Parathyroid adenoma (tissue), 2 donors: Measurements from ENCODE around the gene CNTNAP2.

Source experiments
- H2AFZ ChIP-seq: fragments of 300-600 bp; sonication (generic); one replicate; pipeline ENCODE4 v1.7.0; 2017; ENCODE audit warnings: antibody characterized with exemption, mild to moderate bottlenecking
- H3K27ac ChIP-seq: fragments of 300-600 bp; sonication (generic); one replicate; pipeline ENCODE4 v1.7.0; 2017
- H3K27me3 ChIP-seq: fragments of 300-600 bp; sonication (generic); one replicate; pipeline ENCODE4 v1.7.0; 2017; ENCODE audit warnings: low read length; ENCODE audit not compliant: control insufficient read depth, insufficient read depth
- H3K36me3 ChIP-seq: fragments of 300-600 bp; sonication (generic); one replicate; pipeline ENCODE4 v1.7.0; 2017; ENCODE audit warnings: low read length; ENCODE audit not compliant: control insufficient read depth, insufficient read depth
- H3K4me1 ChIP-seq: fragments of 300-600 bp; sonication (generic); one replicate; pipeline ENCODE4 v1.7.0; 2017; ENCODE audit warnings: control low read depth
- H3K4me2 ChIP-seq: fragments of 300-600 bp; sonication (generic); one replicate; pipeline ENCODE4 v1.7.0; 2017; ENCODE audit warnings: low read length
- H3K4me3 ChIP-seq: fragments of 300-600 bp; sonication (generic); one replicate; pipeline ENCODE4 v1.7.0; 2017; ENCODE audit warnings: low read depth, low read length
- H3K79me2 ChIP-seq: fragments of 300-600 bp; sonication (generic); one replicate; pipeline ENCODE4 v1.7.0; 2017; ENCODE audit warnings: control low read depth
- H3K9ac ChIP-seq: fragments of 300-600 bp; sonication (generic); one replicate; pipeline ENCODE4 v1.7.0; 2017; ENCODE audit warnings: mild to moderate bottlenecking
- H3K9me3 ChIP-seq: fragments of 300-600 bp; sonication (generic); one replicate; pipeline ENCODE4 v1.7.0; 2017; ENCODE audit warnings: low read length; ENCODE audit not compliant: control insufficient read depth
- CTCF ChIP-seq: fragments of 300-600 bp; sonication (generic); IDR thresholded peaks from one replicate; pipeline ENCODE4 v1.7.0; 2017; ENCODE audit warnings: antibody characterized with exemption, mild to moderate bottlenecking
- donor health status: primary hyperparathyroidism.

Gene CNTNAP2

GRCh38 chr7:147429961-147430360 lies 1313.4 kb downstream of the CNTNAP2 start:
- Histone ChIP-seq H3K4me1 (no peaks in the 10 kb centered on the region), H3K27ac (no peak overlapping the region), H3K36me3 (no peaks in the 10 kb centered on the region), H3K4me2 (no peak overlapping the region), H3K79me2 (no peaks in the 10 kb centered on the region), H3K4me3 (no peak overlapping the region), H3K27me3 (no peaks in the 10 kb centered on the region), H2AFZ (no peak overlapping the region), H3K9me3 (no peaks in the 10 kb centered on the region), H3K9ac (no peak overlapping the region)
- TF ChIP-seq CTCF, result no peak

GRCh38 chr7:147432079-147432478 lies 1315.5 kb downstream of the CNTNAP2 start:
- Histone ChIP-seq H3K9ac (no peak overlapping the region), H3K36me3 (no peaks in the 10 kb centered on the region), H3K79me2 (no peaks in the 10 kb centered on the region), H3K9me3 (no peaks in the 10 kb centered on the region), H3K27ac (no peak overlapping the region), H2AFZ (no peak overlapping the region), H3K27me3 (no peaks in the 10 kb centered on the region), H3K4me2 (no peak overlapping the region), H3K4me1 (no peaks in the 10 kb centered on the region), H3K4me3 (no peak overlapping the region)
- no peak for TF ChIP-seq CTCF

GRCh38 chr7:147432576-147432975 lies 1316.0 kb downstream of the CNTNAP2 start:
- Histone ChIP-seq H3K4me1 (no peaks in the 10 kb centered on the region), H3K27me3 (no peaks in the 10 kb centered on the region), H3K4me2 (no peak overlapping the region), H3K27ac (no peak overlapping the region), H2AFZ (no peak overlapping the region), H3K9me3 (no peaks in the 10 kb centered on the region), H3K79me2 (no peaks in the 10 kb centered on the region), H3K4me3 (no peak overlapping the region), H3K9ac (no peak overlapping the region), H3K36me3 (no peaks in the 10 kb centered on the region)
- no peak for TF ChIP-seq CTCF

GRCh38 chr7:147436718-147437117 lies 1320.1 kb downstream of the CNTNAP2 start:
- Histone ChIP-seq H3K4me3 (no peak overlapping the region), H3K27ac (no peak overlapping the region), H3K4me2 (no peak overlapping the region), H3K36me3 (no peaks in the 10 kb centered on the region), H2AFZ (no peak overlapping the region), H3K4me1 (no peaks in the 10 kb centered on the region), H3K27me3 (no peaks in the 10 kb centered on the region), H3K9ac (no peak overlapping the region), H3K9me3 (no peaks in the 10 kb centered on the region), H3K79me2 (no peaks in the 10 kb centered on the region)
- no peak for TF ChIP-seq CTCF

GRCh38 chr7:147438216-147438615 lies 1321.6 kb downstream of the CNTNAP2 start:
- no peak for TF ChIP-seq CTCF
- no peak overlapping the region for H3K27ac ChIP-seq
- no peaks in the 10 kb centered on the region for H3K4me1 ChIP-seq

More at GRCh38 chr7:147438216-147438615, 1321.6 kb downstream of the CNTNAP2 start:
- Histone ChIP-seq H2AFZ (no peak overlapping the region), H3K79me2 (no peaks in the 10 kb centered on the region), H3K9me3 (no peaks in the 10 kb centered on the region), H3K4me3 (no peak overlapping the region), H3K27me3 (no peaks in the 10 kb centered on the region), H3K4me2 (no peak overlapping the region), H3K9ac (no peak overlapping the region), H3K36me3 (no peaks in the 10 kb centered on the region)
